Measurements from ENCODE around the gene LZTS2.

LZTS2 gene

GRCh38 chr10:100970076-100970913, 29.3 kb upstream of the LZTS2 start:
- no peak for TF ChIP-seq CTCF (IDR thresholded peaks at IDR 0.05; ENCODE audit: borderline replicate concordance, extremely low read depth, low read length, poor library complexity, severe bottlenecking)
- no peak for TF ChIP-seq EZH2 (IDR thresholded peaks at IDR 0.05; ENCODE audit: borderline replicate concordance, low read depth, low read length, severe bottlenecking)
- Histone ChIP-seq H3K4me2 (ENCODE audit: insufficient read depth, low read length) (no peak overlapping the region), H3K36me3 (ENCODE audit: insufficient read depth, low read length) (peaks cover 7% of the 10 kb centered on the region; the same call in 1 of the 2 replicates), H3K9ac (ENCODE audit: low read depth, low read length) (no peak overlapping the region), H4K20me1 (ENCODE audit: insufficient read depth, low read length) (no peaks in the 10 kb centered on the region), H3K4me3 (ENCODE audit: low read depth in 1 of 2, low read length in 2 of 2) (no peak overlapping the region), H3K27me3 (ENCODE audit: insufficient read depth, low read length, poor library complexity) (no peaks in the 10 kb centered on the region), H3K79me2 (ENCODE audit: insufficient read depth, low read length) (no peaks in the 10 kb centered on the region), H2AFZ (ENCODE audit: low read depth, low read length) (no peak overlapping the region), H3K27ac (ENCODE audit: low read length) (no peak overlapping the region), H3K9me3 (ENCODE audit: insufficient read depth, low read length, severe bottlenecking) (no peaks in the 10 kb centered on the region), H3K4me1 (ENCODE audit: insufficient read depth, low read length) (no peaks in the 10 kb centered on the region)
- peak; percentile 3 for DNase-seq
- ATAC-seq (ENCODE audit: insufficient read depth, low read depth) = no peak

DNA sequence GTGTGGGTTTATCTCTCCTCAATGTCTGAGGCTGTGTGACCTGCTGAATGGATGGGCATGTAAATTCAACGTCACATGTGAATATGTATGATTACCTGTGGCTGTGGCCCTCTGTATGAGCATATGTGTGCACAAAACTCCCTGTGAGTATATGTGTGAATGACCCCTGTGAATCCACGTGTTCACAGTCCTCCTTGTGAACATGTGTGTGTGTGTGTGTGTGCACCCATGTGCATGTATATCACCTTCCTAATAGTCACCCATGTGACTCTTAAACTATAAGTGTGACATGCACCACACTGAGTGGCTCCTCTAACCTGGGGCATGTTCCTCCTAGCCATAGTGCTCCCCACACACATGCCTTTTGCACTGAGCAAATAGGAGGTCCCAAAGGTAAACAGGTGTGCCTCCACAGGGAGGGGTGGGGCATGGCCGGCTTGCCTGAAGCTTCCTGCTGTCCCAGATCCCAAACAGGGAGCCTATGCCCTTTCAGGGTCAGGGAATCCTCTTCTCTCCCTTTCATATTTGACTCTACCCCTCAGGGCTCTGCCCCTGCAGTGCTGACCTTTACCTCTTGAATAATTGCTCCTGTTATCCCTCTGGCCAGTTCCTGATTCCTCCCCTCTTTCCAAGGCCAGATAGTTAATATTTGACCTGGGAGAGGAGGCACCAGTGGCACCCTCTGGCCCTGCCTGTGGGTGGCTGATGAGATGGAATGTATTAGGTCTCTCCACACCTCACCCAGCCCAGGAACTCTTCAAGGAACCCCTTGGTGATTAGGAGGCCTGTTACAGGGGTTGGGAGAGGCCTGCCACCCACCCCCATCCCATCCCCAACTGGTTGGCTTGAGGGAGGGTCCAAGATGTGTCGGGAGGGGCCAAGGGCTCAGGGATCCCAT, 28.4 kb upstream of the LZTS2 start:
- Histone ChIP-seq H3K4me1 (ENCODE audit: insufficient read depth, low read length) (no peaks in the 10 kb centered on the region), H3K36me3 (ENCODE audit: insufficient read depth, low read length) (no peaks in the 10 kb centered on the region), H3K27ac (ENCODE audit: low read length) (no peak overlapping the region), H3K9ac (ENCODE audit: low read depth, low read length) (no peak overlapping the region), H3K4me3 (ENCODE audit: low read depth in 1 of 2, low read length in 2 of 2) (no peak overlapping the region), H3K4me2 (ENCODE audit: insufficient read depth, low read length) (no peak overlapping the region), H2AFZ (ENCODE audit: low read depth, low read length) (no peak overlapping the region), H3K9me3 (ENCODE audit: insufficient read depth, low read length, severe bottlenecking) (no peaks in the 10 kb centered on the region), H3K27me3 (ENCODE audit: insufficient read depth, low read length, poor library complexity) (no peaks in the 10 kb centered on the region), H3K79me2 (ENCODE audit: insufficient read depth, low read length) (no peaks in the 10 kb centered on the region), H4K20me1 (ENCODE audit: insufficient read depth, low read length) (no peaks in the 10 kb centered on the region)
- DNase-seq (peak; percentile 0), ATAC-seq (ENCODE audit: insufficient read depth, low read depth) (no peak)
- TF ChIP-seq CTCF (IDR thresholded peaks at IDR 0.05; ENCODE audit: borderline replicate concordance, extremely low read depth, low read length, poor library complexity, severe bottlenecking) (no peak), EZH2 (IDR thresholded peaks at IDR 0.05; ENCODE audit: borderline replicate concordance, low read depth, low read length, severe bottlenecking) (no peak)

- no peak overlapping the region for H2AFZ ChIP-seq (ENCODE audit: low read depth, low read length)
- no peak overlapping the region for H3K4me2 ChIP-seq (ENCODE audit: insufficient read depth, low read length)
- DNase-seq = no peak
Observed at GRCh38 chr10:100972115-100972903, 27.3 kb upstream of the LZTS2 start.

More at GRCh38 chr10:100972115-100972903, 27.3 kb upstream of the LZTS2 start:
- Histone ChIP-seq H3K4me1 (ENCODE audit: insufficient read depth, low read length) (no peaks in the 10 kb centered on the region), H4K20me1 (ENCODE audit: insufficient read depth, low read length) (no peaks in the 10 kb centered on the region), H3K79me2 (ENCODE audit: insufficient read depth, low read length) (no peaks in the 10 kb centered on the region), H3K27ac (ENCODE audit: low read length) (no peak overlapping the region), H3K9me3 (ENCODE audit: insufficient read depth, low read length, severe bottlenecking) (no peaks in the 10 kb centered on the region), H3K27me3 (ENCODE audit: insufficient read depth, low read length, poor library complexity) (no peaks in the 10 kb centered on the region), H3K9ac (ENCODE audit: low read depth, low read length) (no peak overlapping the region), H3K36me3 (ENCODE audit: insufficient read depth, low read length) (no peaks in the 10 kb centered on the region), H3K4me3 (ENCODE audit: low read depth in 1 of 2, low read length in 2 of 2) (no peak overlapping the region)
- ATAC-seq (ENCODE audit: insufficient read depth, low read depth) = no peak
- no peak for TF ChIP-seq CTCF (IDR thresholded peaks at IDR 0.05; ENCODE audit: borderline replicate concordance, extremely low read depth, low read length, poor library complexity, severe bottlenecking)
